ENCODE data around the gene SLC37A4.

GRCh38 chr11:118988280-118988679 lies 42.4 kb downstream of the SLC37A4 start:
- TF ChIP-seq, protein P1, sequence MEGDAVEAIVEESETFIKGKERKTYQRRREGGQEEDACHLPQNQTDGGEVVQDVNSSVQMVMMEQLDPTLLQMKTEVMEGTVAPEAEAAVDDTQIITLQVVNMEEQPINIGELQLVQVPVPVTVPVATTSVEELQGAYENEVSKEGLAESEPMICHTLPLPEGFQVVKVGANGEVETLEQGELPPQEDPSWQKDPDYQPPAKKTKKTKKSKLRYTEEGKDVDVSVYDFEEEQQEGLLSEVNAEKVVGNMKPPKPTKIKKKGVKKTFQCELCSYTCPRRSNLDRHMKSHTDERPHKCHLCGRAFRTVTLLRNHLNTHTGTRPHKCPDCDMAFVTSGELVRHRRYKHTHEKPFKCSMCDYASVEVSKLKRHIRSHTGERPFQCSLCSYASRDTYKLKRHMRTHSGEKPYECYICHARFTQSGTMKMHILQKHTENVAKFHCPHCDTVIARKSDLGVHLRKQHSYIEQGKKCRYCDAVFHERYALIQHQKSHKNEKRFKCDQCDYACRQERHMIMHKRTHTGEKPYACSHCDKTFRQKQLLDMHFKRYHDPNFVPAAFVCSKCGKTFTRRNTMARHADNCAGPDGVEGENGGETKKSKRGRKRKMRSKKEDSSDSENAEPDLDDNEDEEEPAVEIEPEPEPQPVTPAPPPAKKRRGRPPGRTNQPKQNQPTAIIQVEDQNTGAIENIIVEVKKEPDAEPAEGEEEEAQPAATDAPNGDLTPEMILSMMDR (IDR thresholded peaks at IDR 0.05; ENCODE audit: control extremely low read depth in 1 of 3, insufficient read depth in 1 of 3, low read depth in 1 of 3, low read length in 3 of 3) = no peak
- TF ChIP-seq POLR2A (IDR thresholded peaks at IDR 0.05; ENCODE audit: control extremely low read depth in 1 of 2, low read depth in 2 of 2, low read length in 2 of 2) (no peak), ATF2 (IDR thresholded peaks at IDR 0.05; ENCODE audit: low read length) (no peak), POLR2AphosphoS5 (IDR thresholded peaks at IDR 0.05; ENCODE audit: low read depth, low read length) (no peak), CHD1 (IDR thresholded peaks at IDR 0.05; ENCODE audit: low read depth, low read length) (no peak)
